ENCODE measurements around the gene NELFB. TPM values are rescaled to one million over a fixed set of nuclear protein-coding genes. Genes with fewer than 3 reads are reported as not detected.

Gene NELFB
- total RNA-seq, 1 donor from 2014 or later: 56.7 TPM

- peak; percentile 69 to 82 for DNase-seq (ENCODE audit: low read depth in 2 of 2)
Measured at GRCh38 chr9:137268538-137269201, 13.5 kb downstream of the NELFB start.

DNA sequence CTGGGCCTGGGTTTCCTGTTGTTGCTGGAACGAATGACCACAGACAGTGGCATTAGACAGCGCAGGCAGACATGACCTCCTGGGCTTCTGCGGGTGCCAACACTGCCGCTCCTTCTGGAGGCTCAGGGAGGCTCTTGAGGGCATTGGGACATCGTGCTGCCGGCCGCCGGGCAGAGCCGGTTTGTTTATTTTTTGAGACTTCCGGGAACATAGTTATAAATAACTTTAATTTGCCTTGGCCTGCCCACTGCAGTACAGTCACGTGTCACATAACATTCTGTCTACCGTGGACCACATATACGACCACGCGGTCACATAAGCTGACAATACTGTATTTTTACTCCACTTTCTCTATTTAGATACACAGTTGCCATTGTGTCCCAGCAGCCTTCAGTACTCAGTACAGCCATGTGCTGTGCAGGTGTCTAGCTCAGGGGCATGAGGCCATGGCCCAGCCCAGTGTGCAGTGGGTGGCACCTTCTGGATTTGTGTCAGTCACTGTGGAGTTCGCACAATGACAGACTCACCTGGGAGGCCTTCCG, 14.2 kb downstream of the NELFB start:
- peak in 1 of 2 donors; percentile 61 for DNase-seq (ENCODE audit: low read depth in 2 of 2)

GRCh38 chr9:137270929-137271695, 16.0 kb downstream of the NELFB start:
- DNase-seq (ENCODE audit: low read depth in 2 of 2): no peak

DNA sequence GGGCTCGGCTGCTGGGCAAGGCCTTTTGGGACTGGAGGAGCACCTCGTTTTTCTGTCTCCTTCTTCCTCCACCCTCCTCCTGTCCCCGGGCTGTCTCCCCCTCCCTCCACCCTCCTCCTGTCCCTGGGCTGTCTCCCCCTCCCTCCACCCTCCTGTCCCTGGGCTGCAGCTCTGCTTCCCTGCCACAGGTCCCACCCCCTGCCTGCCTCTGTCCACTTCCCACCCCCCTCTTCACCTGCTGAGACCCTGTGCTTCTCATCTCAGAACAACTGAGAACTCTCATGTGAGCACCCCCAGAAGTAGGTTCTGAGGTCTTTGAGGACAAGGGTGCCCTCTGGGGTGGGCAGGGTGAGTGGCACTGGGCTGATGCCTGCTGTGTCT, 16.6 kb downstream of the NELFB start:
- no peak for DNase-seq (ENCODE audit: low read depth in 2 of 2)

- DNase-seq (ENCODE audit: low read depth in 2 of 2): no peak
Measured at GRCh38 chr9:137272241-137273094, 17.3 kb downstream of the NELFB start.

GRCh38 chr9:137273095-137273490, 18.0 kb downstream of the NELFB start:
- no peak for DNase-seq (ENCODE audit: low read depth in 2 of 2)

DNA sequence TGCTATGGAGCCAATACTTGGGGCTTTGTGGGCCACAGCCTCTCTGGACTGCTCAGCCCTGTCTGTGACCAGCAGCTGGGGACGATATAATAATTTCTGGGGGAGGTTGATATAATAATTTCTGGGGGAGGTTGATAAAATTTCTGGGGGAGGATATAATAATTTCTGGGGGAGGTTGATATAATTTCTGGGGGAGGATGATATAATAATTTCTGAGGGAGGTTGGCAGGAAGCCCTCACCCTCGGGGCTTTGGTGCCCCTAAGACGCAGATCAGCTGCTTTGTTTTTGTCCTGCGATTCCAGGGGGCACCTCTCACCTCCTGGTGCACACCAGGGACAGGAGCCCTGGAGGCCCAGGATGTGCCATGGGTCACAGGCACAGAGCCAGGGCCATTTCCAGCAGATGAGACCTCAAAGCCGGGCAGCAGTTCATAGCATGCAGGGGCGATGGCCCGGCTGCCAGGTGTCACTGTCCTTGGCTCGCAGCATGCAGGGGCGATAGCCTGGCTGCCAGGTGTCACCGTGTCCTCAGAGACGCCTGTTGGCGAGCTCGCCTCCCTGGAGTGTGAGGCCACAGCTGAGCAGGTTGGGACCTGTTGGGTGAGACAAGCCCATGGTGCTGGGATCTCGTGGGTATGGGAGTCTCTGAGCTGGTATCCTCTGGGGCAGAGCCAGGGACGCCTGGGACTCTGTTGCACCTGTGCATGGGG, 18.6 kb downstream of the NELFB start:
- DNase-seq (ENCODE audit: low read depth in 2 of 2): no peak

DNA sequence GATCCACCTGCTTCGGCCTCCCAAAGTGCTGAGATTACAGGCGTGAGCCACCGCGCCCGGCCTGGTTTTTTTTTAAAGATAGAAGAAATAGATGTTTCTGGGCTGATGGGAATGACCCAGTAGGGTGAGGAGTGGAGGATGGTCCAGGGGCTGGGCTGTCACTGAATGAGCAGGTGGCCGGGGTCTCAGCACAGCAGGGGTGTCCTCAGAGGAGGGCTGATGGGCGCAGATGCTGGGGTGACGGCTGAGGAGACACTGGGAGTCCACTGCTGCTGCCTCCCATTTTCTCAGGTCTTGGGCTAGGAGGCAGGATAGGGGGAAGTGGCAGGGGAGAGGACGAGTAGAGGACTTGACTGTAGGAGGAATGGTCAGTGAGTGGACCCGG, 20.1 kb downstream of the NELFB start:
- DNase-seq (ENCODE audit: low read depth in 2 of 2): no peak

DNA sequence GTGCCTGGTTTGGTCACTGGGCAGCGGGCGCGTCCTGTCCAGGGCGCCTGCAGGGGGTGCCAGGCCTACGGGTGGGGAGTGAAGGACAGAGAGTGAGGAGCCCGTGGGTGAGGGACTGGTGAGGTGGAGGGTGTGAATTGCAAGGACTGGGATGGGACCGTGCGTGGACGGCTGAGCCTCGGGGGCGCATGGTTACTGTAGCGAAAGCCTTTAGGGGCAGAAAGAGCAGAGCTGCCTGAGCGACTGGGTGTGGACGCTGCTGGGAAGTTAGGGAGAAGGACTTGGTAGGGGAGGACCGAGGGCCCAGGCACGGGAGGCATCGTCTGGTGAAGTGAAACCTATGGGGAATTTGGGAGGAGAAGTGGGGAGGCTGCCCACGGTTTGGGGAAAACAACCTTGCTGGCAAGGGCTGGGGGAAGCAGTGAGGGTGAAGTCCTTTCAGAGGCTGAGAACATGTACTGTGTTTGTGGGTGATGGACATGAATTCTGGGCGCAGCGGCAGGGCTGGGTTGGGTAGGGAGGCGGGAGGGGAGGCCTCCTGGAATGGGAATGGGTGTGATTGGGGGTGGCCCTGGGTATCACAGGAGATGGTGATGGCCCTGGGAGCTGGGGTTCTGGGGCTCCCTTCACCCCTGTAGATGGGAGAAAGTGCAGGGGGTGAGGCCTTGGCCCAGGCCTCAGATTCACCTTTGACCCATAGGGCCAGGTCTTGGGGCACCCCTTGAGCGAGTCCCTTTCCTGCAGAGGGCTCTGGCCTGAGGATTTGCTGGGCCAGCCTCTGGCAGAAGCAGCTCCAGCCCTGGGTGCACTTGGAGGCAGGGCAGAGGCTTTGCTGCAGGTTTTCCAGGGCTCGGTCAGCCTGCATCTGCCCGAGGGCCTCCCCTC, 20.7 kb downstream of the NELFB start:
- DNase-seq (ENCODE audit: low read depth in 2 of 2): no peak

DNA sequence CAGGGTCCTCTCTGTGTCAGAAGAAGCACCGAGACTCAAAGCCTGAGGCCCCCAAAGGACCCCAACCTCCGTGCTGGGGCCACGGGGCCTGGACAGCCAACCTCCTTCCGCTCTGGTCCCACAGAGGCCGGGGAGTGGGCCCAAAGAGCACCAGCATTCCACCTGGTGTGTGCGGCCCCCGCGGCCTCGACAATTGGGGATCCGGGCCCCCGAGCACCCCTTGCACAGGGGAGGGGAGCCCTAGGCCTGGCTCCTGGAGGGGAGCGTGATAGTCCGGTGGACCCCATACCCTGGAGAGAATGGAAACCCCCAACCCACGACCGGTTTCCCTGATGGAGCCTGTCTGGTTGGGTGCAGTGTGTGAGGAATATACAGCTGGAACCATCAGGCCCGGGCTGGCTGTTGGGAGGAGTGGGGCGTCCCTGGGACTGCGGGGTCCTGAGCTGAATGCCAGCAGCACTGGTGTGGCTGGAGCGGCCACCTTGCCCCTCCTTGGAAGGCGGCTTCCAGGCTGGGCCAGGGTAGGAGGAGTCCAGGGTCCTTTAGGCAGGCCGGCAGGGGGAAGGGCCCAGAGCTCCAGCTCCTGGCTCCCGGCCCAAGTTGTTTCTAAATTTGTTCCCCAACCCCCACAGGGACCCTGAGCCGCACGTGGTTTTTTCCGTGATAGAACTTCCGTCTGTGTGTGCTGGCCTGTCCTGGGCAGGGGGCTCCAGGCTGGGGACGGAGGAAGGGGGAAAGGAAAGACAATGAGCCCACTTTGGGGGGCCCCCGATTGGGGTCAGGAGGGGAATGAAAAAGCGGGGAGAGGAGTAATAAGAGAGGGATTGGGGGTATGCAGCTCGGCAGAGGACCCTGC, 21.6 kb downstream of the NELFB start:
- DNase-seq (ENCODE audit: low read depth in 2 of 2): peak in 1 of 2 donors; percentile 38

DNA sequence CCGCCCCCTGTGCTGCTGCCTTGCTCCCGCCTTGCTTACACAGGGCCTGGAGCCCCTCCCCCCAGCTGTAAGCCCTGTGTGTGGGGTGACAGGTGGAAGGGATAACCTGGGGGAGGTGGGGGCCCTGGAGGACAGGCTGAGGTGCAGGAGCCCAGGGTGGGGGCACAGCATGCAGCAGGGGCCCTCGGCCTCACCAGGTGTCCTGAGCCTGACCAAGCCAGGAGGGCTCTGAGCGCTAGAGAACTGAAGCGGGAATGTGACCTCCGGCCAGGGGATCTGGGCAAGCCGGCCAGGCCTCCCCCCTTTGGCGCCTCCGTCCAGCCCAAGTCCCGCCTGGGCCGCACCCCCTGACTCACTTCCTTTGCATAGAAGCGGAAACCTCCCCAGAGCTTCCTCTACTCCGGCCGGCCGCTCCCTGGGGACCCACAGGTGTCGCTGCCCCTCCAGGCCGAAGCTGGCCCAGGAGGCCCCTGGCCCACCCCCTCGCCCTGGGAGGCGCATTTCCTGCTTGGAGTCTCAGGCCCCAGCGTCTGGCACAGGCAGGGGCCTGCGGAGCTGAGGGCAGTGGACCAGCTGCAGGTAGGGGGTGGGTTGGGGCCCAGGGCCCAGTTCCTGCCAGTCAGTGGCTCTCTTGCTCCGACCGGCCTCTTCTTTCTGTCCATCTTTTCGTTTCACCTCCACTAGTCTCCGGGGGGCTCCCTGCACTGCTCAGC, 22.4 kb downstream of the NELFB start, which contains the start of gene TOR4A:
TOR4A (plus strand) TSS at position 398 of the 713 bp plus-strand sequence. CDS start 964 bp downstream, outside the sequence.
- peak; percentile 82 to 96 for DNase-seq (ENCODE audit: low read depth in 2 of 2)

- peak in 1 of 2 donors; percentile 40 for DNase-seq (ENCODE audit: low read depth in 2 of 2)
Measured at GRCh38 chr9:137278061-137278701, 23.1 kb downstream of the NELFB start.

DNA sequence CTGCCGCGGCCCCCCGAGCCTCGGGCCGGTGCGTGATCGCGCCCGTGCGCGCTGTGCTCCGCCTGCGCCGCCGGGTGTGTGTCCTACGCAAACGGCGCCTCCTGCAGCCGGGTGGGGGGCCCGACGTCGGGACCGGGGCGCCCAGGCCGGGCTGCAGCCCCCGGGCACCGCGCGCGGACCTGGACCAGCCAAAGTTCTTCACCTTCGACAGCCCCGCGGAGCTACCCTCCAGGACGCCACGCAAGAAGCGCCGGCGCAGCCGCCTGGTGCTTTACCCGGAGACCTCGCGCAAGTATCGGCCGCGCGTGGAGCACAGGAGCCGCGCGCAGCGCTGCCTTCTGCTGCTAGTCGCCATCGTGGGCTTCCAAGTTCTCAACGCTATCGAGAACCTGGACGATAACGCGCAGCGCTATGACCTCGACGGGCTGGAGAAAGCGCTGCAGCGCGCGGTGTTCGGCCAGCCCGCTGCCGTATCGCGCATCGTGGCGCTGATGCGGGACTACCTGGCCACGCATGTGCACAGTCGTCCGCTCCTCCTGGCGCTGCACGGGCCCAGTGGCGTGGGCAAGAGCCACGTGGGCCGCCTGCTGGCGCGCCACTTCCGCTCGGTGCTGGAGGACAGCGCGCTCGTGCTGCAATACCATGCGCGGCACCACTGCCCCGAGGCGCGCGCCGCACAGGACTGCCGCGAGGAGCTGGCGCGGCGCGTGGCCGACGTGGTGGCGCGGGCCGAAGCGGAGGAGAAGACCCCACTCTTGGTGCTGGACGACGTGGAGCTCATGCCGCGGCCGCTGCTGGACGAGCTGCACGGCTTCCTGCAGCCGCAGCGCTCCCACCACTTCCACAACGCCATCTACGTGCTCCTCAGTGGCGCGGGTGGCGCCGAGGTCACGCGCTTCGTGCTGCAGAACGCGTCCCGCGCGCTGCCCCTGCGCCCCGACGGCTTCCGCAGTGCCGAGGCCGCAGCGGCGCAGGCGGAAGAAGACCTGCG, 23.9 kb downstream of the NELFB start:
- DNase-seq (ENCODE audit: low read depth in 2 of 2): no peak

GRCh38 chr9:137279741-137280473, 24.8 kb downstream of the NELFB start:
- no peak for DNase-seq (ENCODE audit: low read depth in 2 of 2)

DNA sequence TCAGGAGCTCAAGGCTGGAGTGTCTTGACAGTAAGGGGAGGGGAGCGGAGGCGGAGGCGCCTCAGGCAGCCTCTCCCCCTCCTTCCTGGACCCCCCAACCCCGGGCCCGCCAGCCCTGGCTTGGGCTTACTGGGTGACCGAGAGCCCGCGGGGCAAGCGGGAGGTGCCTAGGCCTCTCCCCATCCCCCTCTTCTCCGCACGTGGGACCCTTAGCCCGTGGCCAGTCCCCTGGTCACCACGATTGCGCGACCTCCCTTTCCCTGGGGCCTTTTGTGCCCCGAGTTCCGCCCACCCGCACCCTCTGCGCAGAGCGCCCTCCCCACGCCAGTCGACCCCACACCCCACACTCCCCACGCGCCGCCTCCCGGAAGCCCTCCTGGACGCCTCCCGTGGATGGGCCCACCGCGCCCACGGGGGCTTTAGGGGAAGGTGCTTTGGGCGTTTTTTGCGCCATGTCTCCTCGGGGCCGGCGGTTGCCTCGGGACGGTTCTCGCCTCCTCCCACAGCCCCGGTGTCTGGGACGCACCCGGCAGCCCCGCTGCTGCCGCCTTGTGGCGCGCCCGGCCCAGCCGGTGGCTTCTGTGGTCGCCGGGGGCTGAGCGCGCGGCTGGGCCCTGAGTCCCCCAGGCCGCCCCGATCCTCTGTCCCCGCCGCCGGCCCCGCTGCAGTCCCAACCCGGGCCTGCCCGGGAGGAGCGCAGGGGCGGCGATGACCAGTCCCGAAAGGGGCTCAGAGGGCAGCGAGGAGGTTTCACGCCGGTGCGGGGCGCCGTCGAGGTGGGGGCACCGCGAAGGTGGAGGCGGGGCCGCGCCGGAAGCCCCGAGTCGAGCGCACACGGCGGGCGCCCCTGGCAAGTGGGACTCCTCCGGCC, 25.6 kb downstream of the NELFB start:
- DNase-seq (ENCODE audit: low read depth in 2 of 2): peak in 1 of 2 donors; percentile 54
